ENCODE data around the gene ZC3H18.

DNA sequence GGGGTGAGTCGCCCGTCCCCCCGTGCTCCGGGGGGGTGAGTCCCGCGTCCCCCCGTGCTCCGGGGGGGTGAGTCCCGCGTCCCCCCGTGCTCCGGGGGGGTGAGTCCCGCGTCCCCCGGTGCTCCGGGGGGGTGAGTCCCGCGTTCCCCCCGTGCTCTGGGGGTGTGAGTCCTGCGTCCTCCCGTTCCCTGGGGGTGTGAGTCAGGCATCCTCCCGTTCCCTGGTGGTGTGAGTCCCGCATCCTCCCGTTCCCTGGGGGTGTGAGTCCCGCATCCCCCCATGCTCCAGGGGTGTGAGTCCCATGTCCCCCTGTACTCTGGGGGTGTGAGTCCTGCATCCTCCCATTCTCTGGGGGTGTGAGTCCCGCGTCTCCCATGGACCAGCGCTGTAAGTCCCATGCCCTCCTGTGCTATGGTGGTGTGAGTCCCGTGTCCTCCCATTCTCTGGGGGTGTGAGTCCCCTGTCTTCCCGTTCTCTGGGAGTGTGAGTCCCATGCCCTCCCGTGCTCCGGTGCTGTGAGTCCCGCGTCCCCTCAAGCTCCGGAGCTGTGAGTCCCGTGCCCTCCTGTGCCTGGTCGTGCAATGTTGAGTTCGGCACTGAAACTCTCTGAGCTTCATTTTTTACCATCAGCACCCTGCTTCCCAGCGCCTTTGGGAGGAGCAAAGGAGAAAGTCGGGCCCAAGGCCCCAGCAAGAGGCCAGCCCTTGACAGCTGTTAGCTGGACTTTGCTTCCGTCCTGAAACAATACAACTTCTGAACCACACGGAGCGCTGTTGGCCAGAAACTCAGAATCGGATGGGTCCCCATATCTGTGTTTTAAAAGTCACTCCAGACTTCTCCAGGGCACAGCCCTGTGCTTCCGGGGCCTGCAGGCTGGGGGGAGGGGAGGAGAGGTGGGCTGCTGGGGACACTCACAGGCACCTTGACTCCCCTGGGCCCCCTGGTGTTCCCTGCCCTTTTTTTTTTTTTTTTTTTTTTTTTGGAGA, 11.5 kb upstream of the ZC3H18 start:
- TF ChIP-seq GRHL2 (CRISPR knock-in tag; IDR thresholded peaks at IDR 0.05; ENCODE audit: insufficient replicate concordance, severe bottlenecking) (no peak), CBFB (CRISPR knock-in tag; IDR thresholded peaks at IDR 0.05; ENCODE audit: low read depth) (no peak), IRF2 (CRISPR knock-in tag; IDR thresholded peaks at IDR 0.05; ENCODE audit: borderline replicate concordance, low read depth) (no peak), ZNF317 (CRISPR knock-in tag; IDR thresholded peaks at IDR 0.05; ENCODE audit: borderline replicate concordance, low read depth) (no peak), GABPB1 (CRISPR knock-in tag; IDR thresholded peaks at IDR 0.05) (no peak), NR2C2 (CRISPR knock-in tag; IDR thresholded peaks at IDR 0.05) (no peak)
- TF ChIP-seq, protein P1, sequence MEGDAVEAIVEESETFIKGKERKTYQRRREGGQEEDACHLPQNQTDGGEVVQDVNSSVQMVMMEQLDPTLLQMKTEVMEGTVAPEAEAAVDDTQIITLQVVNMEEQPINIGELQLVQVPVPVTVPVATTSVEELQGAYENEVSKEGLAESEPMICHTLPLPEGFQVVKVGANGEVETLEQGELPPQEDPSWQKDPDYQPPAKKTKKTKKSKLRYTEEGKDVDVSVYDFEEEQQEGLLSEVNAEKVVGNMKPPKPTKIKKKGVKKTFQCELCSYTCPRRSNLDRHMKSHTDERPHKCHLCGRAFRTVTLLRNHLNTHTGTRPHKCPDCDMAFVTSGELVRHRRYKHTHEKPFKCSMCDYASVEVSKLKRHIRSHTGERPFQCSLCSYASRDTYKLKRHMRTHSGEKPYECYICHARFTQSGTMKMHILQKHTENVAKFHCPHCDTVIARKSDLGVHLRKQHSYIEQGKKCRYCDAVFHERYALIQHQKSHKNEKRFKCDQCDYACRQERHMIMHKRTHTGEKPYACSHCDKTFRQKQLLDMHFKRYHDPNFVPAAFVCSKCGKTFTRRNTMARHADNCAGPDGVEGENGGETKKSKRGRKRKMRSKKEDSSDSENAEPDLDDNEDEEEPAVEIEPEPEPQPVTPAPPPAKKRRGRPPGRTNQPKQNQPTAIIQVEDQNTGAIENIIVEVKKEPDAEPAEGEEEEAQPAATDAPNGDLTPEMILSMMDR (IDR thresholded peaks at IDR 0.05) = no peak
- TF ChIP-seq, protein P2, sequence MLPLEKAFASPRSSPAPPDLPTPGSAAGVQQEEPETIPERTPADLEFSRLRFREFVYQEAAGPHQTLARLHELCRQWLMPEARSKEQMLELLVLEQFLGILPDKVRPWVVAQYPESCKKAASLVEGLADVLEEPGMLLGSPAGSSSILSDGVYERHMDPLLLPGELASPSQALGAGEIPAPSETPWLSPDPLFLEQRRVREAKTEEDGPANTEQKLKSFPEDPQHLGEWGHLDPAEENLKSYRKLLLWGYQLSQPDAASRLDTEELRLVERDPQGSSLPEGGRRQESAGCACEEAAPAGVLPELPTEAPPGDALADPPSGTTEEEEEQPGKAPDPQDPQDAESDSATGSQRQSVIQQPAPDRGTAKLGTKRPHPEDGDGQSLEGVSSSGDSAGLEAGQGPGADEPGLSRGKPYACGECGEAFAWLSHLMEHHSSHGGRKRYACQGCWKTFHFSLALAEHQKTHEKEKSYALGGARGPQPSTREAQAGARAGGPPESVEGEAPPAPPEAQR (CRISPR knock-in tag; IDR thresholded peaks at IDR 0.05) = no peak
- TF ChIP-seq, protein P3, sequence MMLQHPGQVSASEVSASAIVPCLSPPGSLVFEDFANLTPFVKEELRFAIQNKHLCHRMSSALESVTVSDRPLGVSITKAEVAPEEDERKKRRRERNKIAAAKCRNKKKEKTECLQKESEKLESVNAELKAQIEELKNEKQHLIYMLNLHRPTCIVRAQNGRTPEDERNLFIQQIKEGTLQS (CRISPR knock-in tag; conservative IDR thresholded peaks at IDR 0.05) = no peak
- TF ChIP-seq, protein P4, sequence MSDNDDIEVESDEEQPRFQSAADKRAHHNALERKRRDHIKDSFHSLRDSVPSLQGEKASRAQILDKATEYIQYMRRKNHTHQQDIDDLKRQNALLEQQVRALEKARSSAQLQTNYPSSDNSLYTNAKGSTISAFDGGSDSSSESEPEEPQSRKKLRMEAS (CRISPR knock-in tag; IDR thresholded peaks at IDR 0.05) = no peak
- TF ChIP-seq, protein P5, sequence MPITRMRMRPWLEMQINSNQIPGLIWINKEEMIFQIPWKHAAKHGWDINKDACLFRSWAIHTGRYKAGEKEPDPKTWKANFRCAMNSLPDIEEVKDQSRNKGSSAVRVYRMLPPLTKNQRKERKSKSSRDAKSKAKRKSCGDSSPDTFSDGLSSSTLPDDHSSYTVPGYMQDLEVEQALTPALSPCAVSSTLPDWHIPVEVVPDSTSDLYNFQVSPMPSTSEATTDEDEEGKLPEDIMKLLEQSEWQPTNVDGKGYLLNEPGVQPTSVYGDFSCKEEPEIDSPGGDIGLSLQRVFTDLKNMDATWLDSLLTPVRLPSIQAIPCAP (CRISPR knock-in tag; IDR thresholded peaks at IDR 0.05) = no peak

Measured in WTC11 (cell line).